ENCODE results near the gene TAS2R42. TPM values are rescaled to one million over a fixed set of nuclear protein-coding genes. Genes with fewer than 3 reads are reported as not detected.

Gene TAS2R42, protein sequence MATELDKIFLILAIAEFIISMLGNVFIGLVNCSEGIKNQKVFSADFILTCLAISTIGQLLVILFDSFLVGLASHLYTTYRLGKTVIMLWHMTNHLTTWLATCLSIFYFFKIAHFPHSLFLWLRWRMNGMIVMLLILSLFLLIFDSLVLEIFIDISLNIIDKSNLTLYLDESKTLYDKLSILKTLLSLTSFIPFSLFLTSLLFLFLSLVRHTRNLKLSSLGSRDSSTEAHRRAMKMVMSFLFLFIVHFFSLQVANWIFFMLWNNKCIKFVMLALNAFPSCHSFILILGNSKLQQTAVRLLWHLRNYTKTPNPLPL
- total RNA-seq (2022; extraction: Qiagen RNA extraction; ENCODE audit: low read depth) = not detected in 5 replicates

GRCh38 chr12:11186837-11187236, at the start of gene TAS2R42:
TSS of gene TAS2R42 (minus strand) at chr12:11186937. CDS start at chr12:11186937, 0 bp downstream.

DNA sequence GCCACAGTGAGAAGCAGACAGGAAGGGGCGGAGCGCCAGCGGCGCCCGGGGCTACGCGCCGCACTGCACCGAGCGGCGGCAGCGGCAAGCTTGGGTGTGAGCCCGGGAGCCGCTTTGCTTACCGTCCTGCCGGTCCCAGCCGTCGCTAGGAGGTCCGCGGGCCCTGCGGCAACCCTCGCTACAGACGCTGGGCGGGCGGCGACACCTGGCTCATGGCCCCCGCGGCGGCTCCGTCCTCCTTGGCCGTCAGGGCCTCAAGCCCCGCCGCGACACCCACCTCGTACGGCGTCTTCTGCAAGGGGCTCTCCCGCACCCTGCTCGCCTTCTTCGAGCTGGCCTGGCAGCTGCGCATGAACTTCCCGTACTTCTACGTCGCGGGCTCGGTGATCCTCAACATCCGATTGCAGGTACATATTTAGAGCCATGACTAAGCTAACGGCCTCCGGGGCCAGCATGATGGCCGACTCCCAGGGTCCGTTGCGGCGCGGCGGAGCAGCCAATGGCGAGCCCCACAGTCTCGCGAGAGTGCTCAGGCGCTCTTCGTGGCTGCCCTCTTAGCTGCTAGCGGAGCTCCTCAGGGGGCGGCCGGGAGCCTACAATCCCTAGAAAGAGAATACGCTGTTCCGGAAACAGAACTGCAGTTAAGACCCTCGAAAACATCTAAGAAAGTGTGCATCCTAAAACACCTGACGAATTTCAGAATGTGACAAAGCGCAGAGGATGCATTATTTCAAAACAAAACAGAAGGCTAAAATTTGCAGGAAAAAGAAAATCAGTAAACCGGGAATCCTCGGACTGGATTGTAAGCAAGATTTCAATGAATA, 15.4 kb downstream of the TAS2R42 start, which contains the start of gene SMIM10L1:
Gene SMIM10L1 (plus strand): TSS at position 50 of the 824 bp plus-strand sequence. CDS start 163 bp downstream, at position 213.

Other genes with a start within 250 kb of the TAS2R42 start
- 0.27 to 0.94 TPM (median 0.63 TPM) in 5 replicates for gene TAS2R14, start 247.7 kb downstream of the TAS2R42 start, total RNA-seq (2022; extraction: Qiagen RNA extraction; ENCODE audit: low read depth)
- 0.09 TPM in 1 of 5 replicates, not detected in the others for gene TAS2R50, start 200.0 kb downstream of the TAS2R42 start, total RNA-seq (2022; extraction: Qiagen RNA extraction; ENCODE audit: low read depth)
- gene TAS2R20, start 188.6 kb downstream of the TAS2R42 start, total RNA-seq (2022; extraction: Qiagen RNA extraction; ENCODE audit: low read depth) = 0.10 to 0.12 TPM (median 0.11 TPM) in 3 of 5 replicates, not detected in the others
- gene TAS2R19, start 164.3 kb downstream of the TAS2R42 start, total RNA-seq (2022; extraction: Qiagen RNA extraction; ENCODE audit: low read depth) = 0.09 to 0.25 TPM in 2 of 5 replicates, not detected in the others
- gene TAS2R31, start 155.5 kb downstream of the TAS2R42 start, total RNA-seq (2022; extraction: Qiagen RNA extraction; ENCODE audit: low read depth) = 0.09 to 0.22 TPM (median 0.16 TPM) in 4 of 5 replicates, not detected in the other
- gene TAS2R46, start 124.6 kb downstream of the TAS2R42 start, total RNA-seq (2022; extraction: Qiagen RNA extraction; ENCODE audit: low read depth) = 0.11 TPM in 1 of 5 replicates, not detected in the others
- not detected in 5 replicates for gene TAS2R43, start 94.6 kb downstream of the TAS2R42 start, total RNA-seq (2022; extraction: Qiagen RNA extraction; ENCODE audit: low read depth)
- gene TAS2R30, start 52.3 kb downstream of the TAS2R42 start, total RNA-seq (2022; extraction: Qiagen RNA extraction; ENCODE audit: low read depth) = not detected in 5 replicates
- gene SMIM10L1, start 15.7 kb downstream of the TAS2R42 start, total RNA-seq (2022; extraction: Qiagen RNA extraction; ENCODE audit: low read depth) = 8.2 to 9.2 TPM (median 8.8 TPM) in 5 replicates
- gene PRB3, start 82.8 kb upstream of the TAS2R42 start, total RNA-seq (2022; extraction: Qiagen RNA extraction; ENCODE audit: low read depth) = not detected in 5 replicates
- not detected in 5 replicates for gene PRB4, start 123.5 kb upstream of the TAS2R42 start, total RNA-seq (2022; extraction: Qiagen RNA extraction; ENCODE audit: low read depth)
- not detected in 5 replicates for gene PRB2, start 208.6 kb upstream of the TAS2R42 start, total RNA-seq (2022; extraction: Qiagen RNA extraction; ENCODE audit: low read depth)